Measurements from ENCODE around the gene RFPL4A.
"Not testable (repeated sequence)": the region's sequence is repeated elsewhere in the genome, so short reads cannot be mapped to it uniquely, and the experiment has no call there.

Gene RFPL4A

DNA sequence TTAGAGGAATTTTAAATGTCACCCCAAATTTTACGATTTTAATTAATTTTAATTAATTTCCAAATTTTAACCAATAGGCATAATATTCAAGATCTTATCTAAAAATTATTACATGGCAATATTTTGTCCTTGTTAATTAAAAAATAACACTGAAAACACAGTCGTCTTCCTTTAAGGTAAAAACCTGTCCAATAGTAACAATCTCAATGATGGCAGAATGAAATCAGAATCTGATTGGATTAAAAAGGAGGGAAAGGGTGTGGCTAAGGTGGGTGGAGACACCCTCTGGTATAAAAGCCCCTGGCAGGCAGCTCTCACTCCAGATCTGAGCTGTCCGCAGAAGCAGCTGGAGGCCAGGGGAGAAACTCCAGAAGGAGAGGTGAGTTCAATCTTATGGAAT lies at the start of gene RFPL4A:
Gene RFPL4A (plus strand): TSS at position 301 of the 400 bp plus-strand sequence. CDS start 2,704 bp downstream, outside the sequence.
- not testable (repeated sequence) for H3K4me3 ChIP-seq; DNase-seq (ENCODE audit: low spot score); H3K27ac ChIP-seq

DNA sequence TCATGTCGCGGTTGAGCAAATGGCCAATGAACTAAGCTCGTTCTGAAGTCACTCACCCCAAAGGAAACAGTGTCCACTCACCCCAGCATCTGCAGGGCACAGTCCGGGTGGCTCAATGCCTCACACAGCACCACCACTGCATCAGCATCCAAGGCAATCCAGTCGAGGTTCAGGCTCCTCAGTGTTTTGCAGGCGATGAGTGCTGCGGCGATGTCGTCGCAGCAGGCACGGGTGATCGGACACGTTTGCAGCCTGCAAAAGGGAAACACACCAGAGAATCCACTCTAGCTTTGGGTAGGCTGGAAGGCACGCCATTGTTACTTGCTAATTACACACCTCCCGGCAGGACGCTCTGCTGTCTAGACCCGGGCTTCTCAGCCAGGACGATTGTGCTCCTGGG lies 47.2 kb upstream of the RFPL4A start:
- Histone ChIP-seq H3K4me3 (no peak overlapping the region), H3K27ac (no peak overlapping the region)
- TF ChIP-seq, protein P1, sequence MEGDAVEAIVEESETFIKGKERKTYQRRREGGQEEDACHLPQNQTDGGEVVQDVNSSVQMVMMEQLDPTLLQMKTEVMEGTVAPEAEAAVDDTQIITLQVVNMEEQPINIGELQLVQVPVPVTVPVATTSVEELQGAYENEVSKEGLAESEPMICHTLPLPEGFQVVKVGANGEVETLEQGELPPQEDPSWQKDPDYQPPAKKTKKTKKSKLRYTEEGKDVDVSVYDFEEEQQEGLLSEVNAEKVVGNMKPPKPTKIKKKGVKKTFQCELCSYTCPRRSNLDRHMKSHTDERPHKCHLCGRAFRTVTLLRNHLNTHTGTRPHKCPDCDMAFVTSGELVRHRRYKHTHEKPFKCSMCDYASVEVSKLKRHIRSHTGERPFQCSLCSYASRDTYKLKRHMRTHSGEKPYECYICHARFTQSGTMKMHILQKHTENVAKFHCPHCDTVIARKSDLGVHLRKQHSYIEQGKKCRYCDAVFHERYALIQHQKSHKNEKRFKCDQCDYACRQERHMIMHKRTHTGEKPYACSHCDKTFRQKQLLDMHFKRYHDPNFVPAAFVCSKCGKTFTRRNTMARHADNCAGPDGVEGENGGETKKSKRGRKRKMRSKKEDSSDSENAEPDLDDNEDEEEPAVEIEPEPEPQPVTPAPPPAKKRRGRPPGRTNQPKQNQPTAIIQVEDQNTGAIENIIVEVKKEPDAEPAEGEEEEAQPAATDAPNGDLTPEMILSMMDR (IDR thresholded peaks at IDR 0.05) = no peak
- no peak for DNase-seq (ENCODE audit: low spot score)

DNA sequence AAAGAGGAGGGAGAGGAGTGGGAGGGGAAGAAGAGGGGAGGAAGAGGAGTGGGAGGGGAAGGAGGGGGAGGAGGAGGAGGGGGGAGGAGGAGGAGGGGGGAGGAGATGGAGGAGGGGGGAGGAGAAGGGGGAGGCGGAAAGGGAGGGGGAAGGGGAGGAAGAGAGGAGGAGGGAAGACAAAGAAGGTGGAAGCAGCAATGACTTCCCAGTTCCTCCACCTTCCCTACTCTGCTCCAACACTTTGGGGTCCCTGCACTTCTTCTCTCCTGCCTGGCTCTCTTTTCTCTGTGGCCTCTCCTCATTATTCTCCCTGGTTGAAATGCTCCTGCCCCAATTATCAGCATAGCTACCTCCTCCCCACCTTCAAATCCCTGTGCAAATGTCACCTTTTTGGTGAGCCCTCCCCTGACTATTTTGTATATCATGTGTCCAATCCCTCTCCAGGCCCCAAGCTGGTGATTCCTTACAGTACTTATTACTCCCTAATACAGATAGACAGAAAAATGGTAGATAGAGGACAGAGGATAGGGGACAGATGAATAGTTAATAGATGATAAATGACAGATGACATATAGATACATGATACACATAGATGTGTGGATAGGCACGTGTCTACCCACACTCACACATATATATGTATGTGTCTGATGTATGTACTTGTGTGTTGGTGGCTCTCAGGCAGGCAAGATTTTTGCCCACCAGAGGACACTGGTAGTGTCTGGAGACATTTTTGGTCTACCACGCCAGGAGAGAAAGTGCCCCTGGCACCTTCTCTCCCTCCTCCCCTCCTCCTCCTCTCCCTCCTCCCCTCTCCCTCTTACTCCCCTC lies 45.9 kb upstream of the RFPL4A start:
- Histone ChIP-seq H3K27ac (no peak overlapping the region), H3K4me3 (no peak overlapping the region)
- DNase-seq (ENCODE audit: low spot score) = no peak
- TF ChIP-seq, protein P1 (IDR thresholded peaks at IDR 0.05) = no peak

DNA sequence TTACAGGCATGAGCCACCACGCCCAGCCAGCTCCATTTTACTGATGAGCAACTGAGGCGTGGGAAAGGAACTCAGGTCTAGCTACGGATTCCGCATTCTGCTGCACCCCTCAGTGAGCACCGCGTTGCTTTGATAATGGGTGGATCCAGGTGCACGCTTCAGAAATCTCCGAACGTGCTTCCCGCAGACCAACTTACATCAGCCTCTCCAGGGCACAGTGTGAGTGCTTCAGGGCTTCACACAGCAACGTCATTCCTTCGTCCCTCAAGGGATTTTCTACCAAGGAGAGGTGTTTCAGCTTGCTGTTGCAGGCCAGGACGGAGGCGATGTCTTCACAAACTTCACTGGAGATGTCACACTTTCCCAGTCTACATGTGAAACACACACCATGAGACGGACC lies 42.4 kb upstream of the RFPL4A start:
- Histone ChIP-seq H3K4me3 (no peak overlapping the region), H3K27ac (no peak overlapping the region)
- TF ChIP-seq, protein P1 (IDR thresholded peaks at IDR 0.05) = no peak
- no peak for DNase-seq (ENCODE audit: low spot score)

DNA sequence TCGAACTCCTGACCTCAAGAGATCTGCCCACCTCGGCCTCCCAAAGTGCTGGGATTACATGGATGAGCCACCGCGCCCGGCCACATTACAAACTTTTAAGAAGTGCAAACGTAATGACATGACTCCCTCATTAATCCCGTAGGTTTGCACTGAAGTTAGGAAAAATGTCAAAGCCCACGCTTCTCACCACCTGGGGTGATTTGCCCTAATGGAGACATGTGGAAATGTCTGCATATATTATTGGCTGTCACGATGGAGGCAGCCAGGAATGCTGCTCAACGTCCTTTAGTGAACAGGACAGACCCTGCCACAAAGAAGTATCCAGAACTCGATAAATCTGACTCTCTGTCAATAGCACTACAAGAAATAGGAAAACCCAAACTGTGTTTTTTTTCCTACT lies 41.6 kb upstream of the RFPL4A start:
- H3K4me3 ChIP-seq = no peak overlapping the region
- TF ChIP-seq, protein P1 (IDR thresholded peaks at IDR 0.05) = no peak
- DNase-seq (ENCODE audit: low spot score) = no peak
- no peak overlapping the region for H3K27ac ChIP-seq

DNA sequence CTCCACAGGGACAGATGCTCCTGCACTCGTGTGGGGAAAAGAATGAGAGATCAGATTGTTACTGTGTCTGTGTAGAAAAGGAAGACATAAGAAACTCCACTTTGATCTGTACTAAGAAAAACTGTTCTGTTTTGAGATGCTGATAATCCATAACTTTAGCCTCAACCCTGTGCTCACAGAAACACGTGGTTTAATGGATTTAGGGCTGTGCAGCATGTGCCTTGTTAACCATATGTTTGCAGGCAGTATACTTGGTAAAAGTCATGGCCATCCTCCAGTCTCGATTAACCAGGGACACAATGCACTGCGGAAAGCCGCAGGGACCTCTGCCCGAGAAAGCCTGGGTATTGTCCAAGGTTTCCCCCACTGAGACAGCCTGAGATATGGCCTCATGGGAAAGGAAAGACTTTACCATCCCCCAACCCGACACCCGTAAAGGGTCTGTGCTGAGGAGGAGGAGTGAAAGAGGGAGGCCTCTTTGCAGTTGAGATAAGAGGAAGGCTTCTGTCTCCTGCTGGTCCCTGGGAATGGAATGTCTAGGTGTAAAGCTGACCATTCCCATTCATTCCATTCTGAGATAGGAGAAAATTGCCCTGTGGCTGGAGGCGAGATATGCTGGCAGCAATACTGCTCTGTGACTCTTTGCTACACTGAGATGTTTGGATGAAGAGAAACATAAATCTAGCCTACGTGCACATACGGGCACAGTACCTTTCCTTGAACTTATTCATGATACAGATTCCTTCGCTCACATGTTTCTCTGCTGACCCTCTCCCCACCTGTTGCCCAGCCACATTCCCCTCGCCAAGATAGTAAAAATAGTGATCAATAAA lies 40.8 kb upstream of the RFPL4A start:
- not testable (repeated sequence) for H3K27ac ChIP-seq; H3K4me3 ChIP-seq; DNase-seq (ENCODE audit: low spot score)

DNA sequence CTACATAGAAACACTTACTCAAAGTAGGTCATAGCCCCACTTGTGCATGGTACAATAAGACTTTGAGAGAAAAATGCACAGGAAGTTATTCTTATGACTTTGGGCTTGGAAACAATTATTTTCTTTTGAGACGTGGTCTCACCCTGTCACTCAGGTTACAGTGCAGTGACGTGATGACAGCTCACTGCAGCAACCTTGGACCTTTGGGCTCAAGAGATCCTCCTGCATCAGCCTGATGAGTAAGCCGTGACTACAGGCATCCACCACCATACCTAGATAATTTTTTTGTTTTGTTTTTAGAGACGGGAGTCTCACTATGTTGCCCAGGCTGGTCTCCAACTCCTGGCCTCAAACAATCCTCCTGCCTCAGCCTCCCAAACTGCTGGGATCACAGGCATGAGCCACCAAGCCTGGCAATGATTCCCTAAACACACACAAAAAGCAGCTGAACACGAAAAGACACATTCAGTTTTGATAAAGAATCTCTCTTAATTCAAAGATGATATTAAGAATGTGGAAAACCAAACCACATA lies 38.6 kb upstream of the RFPL4A start:
- DNase-seq (ENCODE audit: low spot score) = no peak
- TF ChIP-seq, protein P1 (IDR thresholded peaks at IDR 0.05) = no peak
- Histone ChIP-seq H3K4me3 (no peak overlapping the region), H3K27ac (no peak overlapping the region)

All from coronary artery (tissue), 2 donors.